ENCODE results near the gene PPP1R14B. TPM values are rescaled to one million over a fixed set of nuclear protein-coding genes. Genes with fewer than 3 reads are reported as not detected.
A peak's percentile ranks its signal among the peaks of the same experiment; 100 is the strongest.

The PPP1R14B gene
- polyA plus RNA-seq, 3 donors from 2014 or later, result 16.6 to 34.9 (median 33.3) TPM

GRCh38 chr11:64269540-64270220 is 22.9 kb upstream of the PPP1R14B start:
- DNase-seq, result peak; percentile 96 to 97 (median 97)
- Mint-ChIP-seq H3K27me3 (ENCODE audit: low read depth in 3 of 3) (peaks cover 18 to 32% (median 22%) of the 10 kb centered on the region in 3 donors), H3K36me3 (no peaks in the 10 kb centered on the region), H3K9me3 (no peaks in the 10 kb centered on the region), H3K4me3 (peak overlapping the region; percentile 91 to 99 (median 93)), H3K27ac (peak overlapping the region; percentile 91 to 100 (median 99)), H3K4me1 (peaks cover 33 to 35% of the 10 kb centered on the region in 2 donors)

GRCh38 chr11:64268893-64269539 is 22.3 kb upstream of the PPP1R14B start:
- Mint-ChIP-seq H3K9me3 (no peaks in the 10 kb centered on the region), H3K4me3 (peak overlapping the region; percentile 91 to 99 (median 93)), H3K27me3 (ENCODE audit: low read depth in 3 of 3) (peaks cover 18 to 32% (median 22%) of the 10 kb centered on the region in 3 donors), H3K36me3 (no peaks in the 10 kb centered on the region), H3K27ac (peak overlapping the region; percentile 91 to 100 (median 98)), H3K4me1 (peaks cover 33 to 35% of the 10 kb centered on the region in 2 donors)
- peak in 2 of 3 donors; percentile 47 to 54 for DNase-seq

GRCh38 chr11:64268025-64268892 is 21.5 kb upstream of the PPP1R14B start:
- no peaks in the 10 kb centered on the region for H3K9me3 Mint-ChIP-seq
- peak overlapping the region; percentile 91 to 100 (median 98) for H3K27ac Mint-ChIP-seq
- H3K27me3 Mint-ChIP-seq (ENCODE audit: low read depth in 3 of 3), result peaks cover 18 to 32% (median 20%) of the 10 kb centered on the region in 3 donors
- DNase-seq, result peak in 2 of 3 donors; percentile 30 to 37
- peaks cover 33 to 35% of the 10 kb centered on the region in 2 donors for H3K4me1 Mint-ChIP-seq
- peak overlapping the region; percentile 91 to 99 (median 93) for H3K4me3 Mint-ChIP-seq
- no peaks in the 10 kb centered on the region for H3K36me3 Mint-ChIP-seq

DNA sequence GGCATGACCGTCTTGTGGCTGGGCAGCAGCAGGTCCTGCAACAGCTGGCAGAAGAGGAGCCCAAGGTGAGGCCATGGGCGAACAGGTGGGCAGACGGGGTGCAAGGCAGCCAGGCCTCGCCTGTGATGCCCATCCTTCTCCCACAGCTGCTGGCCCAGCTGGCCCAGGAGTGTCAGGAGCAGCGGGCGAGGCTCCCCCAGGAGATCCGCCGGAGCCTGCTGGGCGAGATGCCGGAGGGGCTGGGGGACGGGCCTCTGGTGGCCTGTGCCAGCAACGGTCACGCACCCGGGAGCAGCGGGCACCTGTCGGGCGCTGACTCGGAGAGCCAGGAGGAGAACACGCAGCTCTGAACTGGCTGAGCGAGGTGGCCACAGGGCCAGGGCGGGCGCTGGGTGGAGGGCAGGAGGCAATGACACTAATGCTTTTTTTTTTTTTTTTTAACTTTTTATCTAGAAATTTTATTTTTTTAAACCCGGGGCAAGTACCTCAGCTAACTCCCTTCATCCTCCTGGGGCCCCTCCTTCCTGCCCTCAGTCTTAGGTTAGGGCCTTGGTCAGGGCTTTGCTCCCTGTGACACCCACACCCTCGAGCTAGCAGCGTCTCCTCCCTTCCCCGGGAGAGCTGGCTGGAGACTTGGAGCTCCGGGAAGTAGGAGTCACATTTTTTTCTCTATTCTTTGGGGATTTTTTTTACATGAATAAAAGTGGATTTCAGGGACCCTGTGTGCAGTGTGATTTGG is 20.6 kb upstream of the PPP1R14B start:
- H3K9me3 Mint-ChIP-seq, result no peaks in the 10 kb centered on the region
- peak overlapping the region; percentile 91 to 100 (median 98) for H3K27ac Mint-ChIP-seq
- H3K4me3 Mint-ChIP-seq, result peak overlapping the region; percentile 29 to 96 (median 91)
- no peak for DNase-seq
- H3K27me3 Mint-ChIP-seq (ENCODE audit: low read depth in 3 of 3), result peaks cover 18 to 32% (median 20%) of the 10 kb centered on the region in 3 donors
- peaks cover 33 to 35% of the 10 kb centered on the region in 2 donors for H3K4me1 Mint-ChIP-seq
- H3K36me3 Mint-ChIP-seq, result peaks cover 0 to 3% (median 0%) of the 10 kb centered on the region in 3 donors

- peak overlapping the region in 2 of 6 donors; percentile 13 to 73 for H3K27ac Mint-ChIP-seq
- DNase-seq, result no peak
- peaks cover 0 to 3% (median 0%) of the 10 kb centered on the region in 3 donors for H3K36me3 Mint-ChIP-seq
- no peaks in the 10 kb centered on the region for H3K9me3 Mint-ChIP-seq
- peaks cover 26 to 29% of the 10 kb centered on the region in 2 donors for H3K4me1 Mint-ChIP-seq
- peaks cover 17 to 28% (median 19%) of the 10 kb centered on the region in 3 donors for H3K27me3 Mint-ChIP-seq (ENCODE audit: low read depth in 3 of 3)
- peak overlapping the region in 1 of 5 donors; percentile 12 for H3K4me3 Mint-ChIP-seq
These were observed 19.6 kb upstream of the PPP1R14B start for GRCh38 chr11:64266339-64266738.

DNA sequence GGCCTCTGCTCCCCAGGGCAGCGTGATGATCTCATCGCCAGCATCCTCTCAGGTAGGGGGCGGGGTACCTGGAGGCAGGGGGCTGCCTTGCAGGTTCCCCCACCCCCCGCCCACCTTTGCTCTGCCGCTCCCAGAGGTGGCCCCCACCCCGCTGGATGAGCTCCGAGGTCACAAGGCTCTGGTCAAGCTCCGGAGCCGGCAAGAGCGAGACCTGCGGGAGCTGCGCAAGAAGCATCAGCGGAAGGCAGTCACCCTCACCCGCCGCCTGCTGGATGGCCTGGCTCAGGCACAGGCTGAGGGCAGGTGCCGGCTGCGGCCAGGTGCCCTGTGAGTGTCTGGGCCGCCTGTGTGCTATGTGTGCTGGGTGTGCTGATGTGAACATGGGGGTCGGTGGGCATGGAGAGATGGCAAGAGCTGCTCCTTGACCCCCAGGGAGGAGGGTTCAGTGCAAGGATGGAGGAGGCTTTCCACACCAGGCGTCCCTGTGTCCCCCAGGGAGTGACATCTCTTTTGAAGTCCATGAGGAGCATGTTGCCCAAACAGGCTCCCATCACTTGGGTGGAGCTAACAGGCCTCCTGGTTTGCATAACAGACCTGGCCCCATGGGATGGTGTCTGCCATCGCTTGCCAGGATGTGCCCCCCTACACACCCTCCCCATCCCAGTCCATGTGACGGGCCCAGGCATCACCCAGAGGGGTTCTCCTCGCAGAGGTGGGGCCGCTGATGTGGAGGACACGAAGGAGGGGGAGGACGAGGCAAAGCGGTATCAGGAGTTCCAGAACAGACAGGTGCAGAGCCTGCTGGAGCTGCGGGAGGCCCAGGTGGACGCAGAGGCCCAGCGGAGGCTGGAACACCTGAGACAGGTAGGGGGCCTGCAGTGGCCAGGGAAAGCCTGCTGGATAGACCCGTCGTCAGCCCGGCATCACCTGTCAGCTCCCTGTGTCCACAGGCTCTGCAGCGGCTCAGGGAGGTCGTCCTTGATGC is 18.7 kb upstream of the PPP1R14B start:
- Mint-ChIP-seq H3K4me3 (no peak overlapping the region), H3K9me3 (no peaks in the 10 kb centered on the region), H3K4me1 (peaks cover 23 to 25% of the 10 kb centered on the region in 2 donors), H3K27ac (no peak overlapping the region), H3K36me3 (peaks cover 0 to 3% (median 0%) of the 10 kb centered on the region in 3 donors), H3K27me3 (ENCODE audit: low read depth in 3 of 3) (peaks cover 10 to 19% (median 10%) of the 10 kb centered on the region in 3 donors)
- no peak for DNase-seq

GRCh38 chr11:64264371-64264852 is 17.7 kb upstream of the PPP1R14B start:
- H3K9me3 Mint-ChIP-seq, result no peaks in the 10 kb centered on the region
- H3K27me3 Mint-ChIP-seq (ENCODE audit: low read depth in 3 of 3), result peaks cover 0 to 10% (median 2%) of the 10 kb centered on the region in 3 donors
- H3K36me3 Mint-ChIP-seq, result peaks cover 0 to 7% (median 3%) of the 10 kb centered on the region in 3 donors
- DNase-seq, result no peak
- H3K4me1 Mint-ChIP-seq, result peaks cover 19% of the 10 kb centered on the region in 2 donors
- peak overlapping the region in 1 of 6 donors; percentile 7 for H3K27ac Mint-ChIP-seq
- H3K4me3 Mint-ChIP-seq, result no peak overlapping the region

DNA sequence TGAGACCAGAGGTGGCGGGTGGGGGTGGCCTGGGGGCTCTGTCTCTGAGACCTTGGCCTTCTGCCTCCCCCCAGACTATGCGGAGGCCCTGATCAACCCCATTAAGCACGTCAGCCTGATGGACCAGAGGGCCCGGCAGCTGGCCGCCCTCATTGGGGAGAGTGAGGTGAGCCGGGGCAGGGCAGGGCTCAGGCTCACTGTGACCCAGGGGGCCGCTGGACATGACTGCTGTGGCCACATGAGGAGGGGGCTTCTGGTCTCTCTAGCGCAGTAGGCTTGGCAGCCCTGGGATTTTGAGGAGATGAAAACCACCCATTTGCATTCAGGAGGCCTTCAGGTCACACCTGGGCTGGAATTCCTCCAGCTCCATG is 17.2 kb upstream of the PPP1R14B start:
- H3K27ac Mint-ChIP-seq, result no peak overlapping the region
- H3K4me1 Mint-ChIP-seq, result peaks cover 16 to 18% of the 10 kb centered on the region in 2 donors
- DNase-seq, result no peak
- peaks cover 0 to 10% (median 5%) of the 10 kb centered on the region in 3 donors for H3K27me3 Mint-ChIP-seq (ENCODE audit: low read depth in 3 of 3)
- H3K9me3 Mint-ChIP-seq, result no peaks in the 10 kb centered on the region
- peaks cover 0 to 9% (median 4%) of the 10 kb centered on the region in 3 donors for H3K36me3 Mint-ChIP-seq
- no peak overlapping the region for H3K4me3 Mint-ChIP-seq

DNA sequence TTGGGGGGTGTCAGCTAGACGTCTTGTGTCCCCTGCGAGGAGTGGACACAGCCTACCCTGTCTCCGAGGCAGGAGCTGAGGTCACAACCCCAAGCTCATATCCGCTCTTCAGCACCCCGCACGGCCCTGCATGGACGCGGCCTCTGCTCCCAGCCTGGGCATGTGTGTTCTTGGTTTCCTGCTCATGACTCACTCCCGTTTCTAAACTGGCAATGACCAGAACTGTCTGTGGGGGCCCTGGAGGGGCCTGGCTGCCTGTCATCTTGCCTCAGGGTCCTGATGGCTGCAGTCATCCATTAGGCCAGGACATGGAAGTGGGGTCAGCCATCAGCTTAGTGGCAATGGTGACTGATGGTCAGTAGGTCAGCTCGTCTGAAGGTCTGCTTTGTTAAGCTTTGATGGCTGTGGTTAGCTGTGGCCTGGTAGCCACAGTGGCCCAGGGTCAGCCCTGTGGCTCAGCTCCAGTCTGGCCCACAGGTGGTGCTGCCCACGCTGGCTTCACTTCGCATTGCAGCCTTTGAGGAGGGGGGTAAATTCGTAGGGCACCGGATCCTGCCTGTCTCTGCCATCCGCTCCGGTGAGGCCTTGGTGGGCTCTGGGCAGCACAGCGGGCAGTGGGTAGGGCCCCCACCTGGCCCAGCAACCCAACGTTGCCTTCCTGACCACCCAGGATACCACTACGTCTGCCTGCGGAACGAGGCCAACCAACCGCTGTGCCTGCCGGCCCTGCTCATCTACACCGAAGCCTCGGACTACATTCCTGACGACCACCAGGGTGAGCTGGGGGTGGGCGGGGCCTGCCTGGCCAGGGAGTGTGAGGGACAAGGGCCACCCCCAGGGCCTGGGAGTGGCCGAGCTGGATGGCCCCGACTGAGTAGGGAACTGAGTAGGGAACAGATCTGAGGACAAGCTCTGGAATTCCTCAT is 16.5 kb upstream of the PPP1R14B start:
- H3K9me3 Mint-ChIP-seq, result no peaks in the 10 kb centered on the region
- peaks cover 0 to 9% (median 4%) of the 10 kb centered on the region in 3 donors for H3K36me3 Mint-ChIP-seq
- no peak overlapping the region for H3K27ac Mint-ChIP-seq
- H3K4me3 Mint-ChIP-seq, result no peak overlapping the region
- peaks cover 0 to 7% (median 5%) of the 10 kb centered on the region in 3 donors for H3K27me3 Mint-ChIP-seq (ENCODE audit: low read depth in 3 of 3)
- DNase-seq, result no peak
- H3K4me1 Mint-ChIP-seq, result peaks cover 9 to 12% of the 10 kb centered on the region in 2 donors

DNA sequence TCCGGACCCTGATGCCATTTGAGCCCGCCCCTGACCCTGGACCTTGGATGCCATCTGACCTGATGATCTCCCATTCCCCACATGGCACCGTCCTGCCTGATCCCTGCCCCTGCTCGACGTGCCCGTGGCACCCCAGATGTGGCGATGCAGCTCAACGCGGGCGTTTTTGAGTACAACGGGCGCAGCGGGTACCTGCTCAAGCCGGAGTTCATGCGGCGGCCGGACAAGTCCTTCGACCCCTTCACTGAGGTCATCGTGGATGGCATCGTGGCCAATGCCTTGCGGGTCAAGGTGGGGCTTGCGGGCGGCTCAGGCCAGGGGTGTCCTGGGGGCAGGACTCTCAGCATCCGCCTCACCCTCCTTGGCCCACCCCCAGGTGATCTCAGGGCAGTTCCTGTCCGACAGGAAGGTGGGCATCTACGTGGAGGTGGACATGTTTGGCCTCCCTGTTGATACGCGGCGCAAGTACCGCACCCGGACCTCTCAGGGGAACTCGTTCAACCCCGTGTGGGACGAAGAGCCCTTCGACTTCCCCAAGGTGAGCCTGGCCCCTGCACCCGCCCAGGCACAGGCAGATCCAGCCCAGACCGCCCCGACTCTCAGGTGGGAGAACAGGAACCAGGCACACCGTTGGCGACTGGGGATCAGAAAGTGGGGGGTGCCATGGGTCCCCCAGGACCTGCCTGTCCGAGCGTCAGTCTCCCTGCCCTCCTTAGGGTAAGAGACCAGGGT is 15.7 kb upstream of the PPP1R14B start:
- Mint-ChIP-seq H3K36me3 (peaks cover 0 to 9% (median 4%) of the 10 kb centered on the region in 3 donors), H3K9me3 (no peaks in the 10 kb centered on the region), H3K27me3 (ENCODE audit: low read depth in 3 of 3) (peaks cover 0 to 5% (median 5%) of the 10 kb centered on the region in 3 donors), H3K27ac (peak overlapping the region in 1 of 6 donors; percentile 55), H3K4me3 (no peak overlapping the region), H3K4me1 (peaks cover under 1 to 4% of the 10 kb centered on the region in 2 donors)
- no peak for DNase-seq
